ENCODE measurements around the gene APLN.

The APLN gene

DNA sequence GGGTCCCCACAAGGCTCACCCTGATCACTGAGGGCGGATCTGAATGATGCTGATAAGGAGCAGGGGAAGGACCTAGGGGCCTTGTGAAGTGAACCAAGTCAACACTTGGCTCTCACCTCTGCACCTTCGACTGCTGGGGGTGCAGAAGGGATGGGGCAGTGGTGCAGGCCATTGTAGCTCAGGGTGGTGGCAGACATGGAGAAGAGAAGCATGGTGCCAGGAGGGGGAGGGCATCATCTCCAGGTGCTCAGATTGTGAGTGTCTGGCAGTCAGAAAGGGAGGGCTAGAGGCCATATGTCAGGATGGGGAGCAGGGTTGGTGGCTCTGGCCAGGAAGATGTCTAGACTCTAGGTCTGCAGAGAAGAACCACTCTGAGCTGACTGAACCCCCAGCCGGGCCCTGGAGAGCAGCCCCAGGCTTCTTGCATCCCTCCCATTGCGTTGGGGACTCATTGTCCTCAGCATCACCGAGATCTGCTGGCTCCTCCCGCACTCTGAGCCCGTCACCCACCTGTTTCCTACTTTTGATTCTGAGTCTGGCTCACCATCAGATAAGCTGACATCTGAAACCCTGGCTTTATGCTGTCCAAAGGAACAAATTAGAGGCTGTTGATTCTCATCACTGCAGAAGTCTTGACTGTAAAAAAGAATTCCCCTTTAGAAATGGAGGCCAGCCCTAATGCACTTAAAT, 3.8 kb downstream of the APLN start:
- in situ Hi-C loops (cut with HindIII; ENCODE audit: low sequenced_read_pairs), result no loop called here
- TF ChIP-seq, protein P1, sequence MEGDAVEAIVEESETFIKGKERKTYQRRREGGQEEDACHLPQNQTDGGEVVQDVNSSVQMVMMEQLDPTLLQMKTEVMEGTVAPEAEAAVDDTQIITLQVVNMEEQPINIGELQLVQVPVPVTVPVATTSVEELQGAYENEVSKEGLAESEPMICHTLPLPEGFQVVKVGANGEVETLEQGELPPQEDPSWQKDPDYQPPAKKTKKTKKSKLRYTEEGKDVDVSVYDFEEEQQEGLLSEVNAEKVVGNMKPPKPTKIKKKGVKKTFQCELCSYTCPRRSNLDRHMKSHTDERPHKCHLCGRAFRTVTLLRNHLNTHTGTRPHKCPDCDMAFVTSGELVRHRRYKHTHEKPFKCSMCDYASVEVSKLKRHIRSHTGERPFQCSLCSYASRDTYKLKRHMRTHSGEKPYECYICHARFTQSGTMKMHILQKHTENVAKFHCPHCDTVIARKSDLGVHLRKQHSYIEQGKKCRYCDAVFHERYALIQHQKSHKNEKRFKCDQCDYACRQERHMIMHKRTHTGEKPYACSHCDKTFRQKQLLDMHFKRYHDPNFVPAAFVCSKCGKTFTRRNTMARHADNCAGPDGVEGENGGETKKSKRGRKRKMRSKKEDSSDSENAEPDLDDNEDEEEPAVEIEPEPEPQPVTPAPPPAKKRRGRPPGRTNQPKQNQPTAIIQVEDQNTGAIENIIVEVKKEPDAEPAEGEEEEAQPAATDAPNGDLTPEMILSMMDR (IDR thresholded peaks at IDR 0.05; ENCODE audit: low read depth, low read length), result no peak
- no peak for DNase-seq (ENCODE audit: low read depth, low spot score)

DNA sequence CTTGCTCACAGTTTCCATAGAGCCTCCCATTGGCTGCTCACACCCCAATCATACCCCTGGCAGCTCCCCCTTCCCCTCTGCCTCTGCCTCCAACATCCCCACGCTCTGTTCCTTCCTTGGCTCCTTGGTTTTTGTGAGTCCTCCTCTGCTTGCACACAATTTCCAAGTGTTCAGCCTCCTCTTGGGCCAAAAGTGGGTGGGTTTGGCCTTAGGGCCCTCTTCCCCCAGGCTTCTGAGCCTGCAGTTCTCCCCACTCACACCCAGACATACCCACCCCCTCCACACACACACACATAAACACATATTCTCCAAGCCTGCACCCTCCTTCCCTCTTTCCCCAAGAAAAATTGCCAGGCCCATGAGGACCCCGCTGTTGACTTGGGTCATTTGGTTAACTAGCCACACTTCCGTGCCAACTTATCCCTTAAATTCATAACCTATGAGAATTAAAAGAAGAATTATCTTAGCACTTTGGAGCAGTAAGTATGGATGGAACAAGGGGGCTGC, 4.5 kb downstream of the APLN start:
- TF ChIP-seq, protein P1 (IDR thresholded peaks at IDR 0.05; ENCODE audit: low read depth, low read length), result no peak
- H3K4me3 ChIP-seq (ENCODE audit: low read depth, low read length), result no peak overlapping the region
- in situ Hi-C loops (cut with HindIII; ENCODE audit: low sequenced_read_pairs), result no loop called here
- no peak for DNase-seq (ENCODE audit: low read depth, low spot score)

More for the DNA sequence above, 3.8 kb downstream of the APLN start:
- no peak overlapping the region for H3K4me3 ChIP-seq (ENCODE audit: low read depth, low read length)

DNA sequence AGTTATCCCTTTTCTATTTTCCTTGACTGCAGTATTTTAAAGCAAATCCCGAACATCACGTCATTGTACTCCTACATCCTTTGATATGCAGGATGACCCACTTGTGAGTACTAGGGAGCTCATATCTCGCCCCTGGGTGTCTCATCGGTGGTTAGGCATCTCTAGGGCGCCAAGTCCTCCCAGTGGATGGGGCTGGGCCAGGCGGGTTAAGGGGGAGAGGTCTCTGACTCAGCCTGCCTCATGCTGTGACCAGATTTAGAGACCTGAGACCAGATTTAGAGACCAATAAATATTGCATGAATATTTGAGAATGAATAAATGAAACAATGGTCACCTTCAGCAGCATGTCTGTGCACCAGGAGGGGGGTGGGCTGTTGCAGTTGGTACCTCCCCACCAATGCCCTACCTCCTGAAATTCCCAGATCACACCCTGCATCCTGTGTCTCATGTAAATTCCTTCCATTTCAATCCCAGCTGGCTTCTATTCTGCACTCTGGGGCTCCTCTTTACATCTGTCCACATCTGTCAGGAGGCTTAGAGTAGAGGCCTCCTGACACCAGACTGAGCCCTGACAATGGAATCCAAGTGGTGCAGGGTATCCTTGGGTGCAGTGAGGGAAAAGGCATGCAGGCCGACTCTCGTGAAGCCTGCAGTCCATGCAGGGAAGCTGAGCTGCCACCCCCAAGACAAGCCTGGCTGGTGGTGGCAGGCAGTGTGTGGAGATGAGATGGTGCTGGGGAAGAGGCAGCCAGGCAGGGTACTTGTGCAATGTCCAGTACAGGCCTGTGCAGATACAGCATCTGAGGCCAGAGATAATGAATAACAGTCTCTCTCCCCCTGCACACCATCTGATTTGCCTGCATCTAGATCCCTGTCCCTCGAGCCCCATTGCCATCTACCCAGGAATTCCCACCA, 5.2 kb downstream of the APLN start:
- in situ Hi-C loops (cut with HindIII; ENCODE audit: low sequenced_read_pairs), result no loop called here
- TF ChIP-seq, protein P1 (IDR thresholded peaks at IDR 0.05; ENCODE audit: low read depth, low read length), result no peak
- DNase-seq (ENCODE audit: low read depth, low spot score), result no peak

DNA sequence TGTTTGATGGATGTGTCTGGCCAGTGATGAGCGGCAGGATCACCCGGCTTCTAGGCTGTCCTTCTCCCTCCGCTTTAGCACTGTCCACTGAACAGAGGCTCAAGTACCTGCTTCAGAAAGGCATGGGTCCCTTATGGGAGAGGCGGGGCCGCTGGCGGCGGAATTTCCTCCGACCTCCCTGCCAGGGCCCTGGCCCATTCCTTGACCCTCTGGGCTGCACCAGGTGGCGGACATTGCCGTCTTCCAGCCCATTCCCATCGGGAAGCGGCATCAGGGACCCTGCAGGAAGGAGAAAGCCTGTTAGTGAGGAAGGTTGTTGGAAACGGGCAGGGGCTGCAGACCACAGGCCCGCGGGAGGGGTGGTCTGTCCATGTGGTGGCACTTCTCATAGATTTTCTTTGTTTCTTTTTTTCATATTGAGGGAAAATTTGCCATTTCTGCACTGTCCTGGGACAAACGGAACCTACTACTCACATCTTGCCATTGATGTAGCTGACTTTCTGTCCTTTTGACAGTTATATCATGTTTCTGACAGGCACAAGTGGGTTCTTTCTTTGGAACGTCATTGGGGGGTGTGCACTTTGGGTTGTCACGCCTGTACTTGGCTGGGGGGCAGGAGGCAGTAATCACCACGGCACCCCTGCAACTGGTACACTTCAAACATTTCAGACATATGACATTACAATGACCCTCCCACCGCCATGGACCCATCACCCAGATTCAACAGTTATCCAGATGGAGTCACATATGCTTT, 6.1 kb downstream of the APLN start:
- no peak for DNase-seq (ENCODE audit: low read depth, low spot score)
- in situ Hi-C loops (cut with HindIII; ENCODE audit: low sequenced_read_pairs), result no loop called here
- TF ChIP-seq, protein P1 (IDR thresholded peaks at IDR 0.05; ENCODE audit: low read depth, low read length), result no peak

More for the DNA sequence above, 5.2 kb downstream of the APLN start:
- no peak overlapping the region for H3K4me3 ChIP-seq (ENCODE audit: low read depth, low read length)

DNA sequence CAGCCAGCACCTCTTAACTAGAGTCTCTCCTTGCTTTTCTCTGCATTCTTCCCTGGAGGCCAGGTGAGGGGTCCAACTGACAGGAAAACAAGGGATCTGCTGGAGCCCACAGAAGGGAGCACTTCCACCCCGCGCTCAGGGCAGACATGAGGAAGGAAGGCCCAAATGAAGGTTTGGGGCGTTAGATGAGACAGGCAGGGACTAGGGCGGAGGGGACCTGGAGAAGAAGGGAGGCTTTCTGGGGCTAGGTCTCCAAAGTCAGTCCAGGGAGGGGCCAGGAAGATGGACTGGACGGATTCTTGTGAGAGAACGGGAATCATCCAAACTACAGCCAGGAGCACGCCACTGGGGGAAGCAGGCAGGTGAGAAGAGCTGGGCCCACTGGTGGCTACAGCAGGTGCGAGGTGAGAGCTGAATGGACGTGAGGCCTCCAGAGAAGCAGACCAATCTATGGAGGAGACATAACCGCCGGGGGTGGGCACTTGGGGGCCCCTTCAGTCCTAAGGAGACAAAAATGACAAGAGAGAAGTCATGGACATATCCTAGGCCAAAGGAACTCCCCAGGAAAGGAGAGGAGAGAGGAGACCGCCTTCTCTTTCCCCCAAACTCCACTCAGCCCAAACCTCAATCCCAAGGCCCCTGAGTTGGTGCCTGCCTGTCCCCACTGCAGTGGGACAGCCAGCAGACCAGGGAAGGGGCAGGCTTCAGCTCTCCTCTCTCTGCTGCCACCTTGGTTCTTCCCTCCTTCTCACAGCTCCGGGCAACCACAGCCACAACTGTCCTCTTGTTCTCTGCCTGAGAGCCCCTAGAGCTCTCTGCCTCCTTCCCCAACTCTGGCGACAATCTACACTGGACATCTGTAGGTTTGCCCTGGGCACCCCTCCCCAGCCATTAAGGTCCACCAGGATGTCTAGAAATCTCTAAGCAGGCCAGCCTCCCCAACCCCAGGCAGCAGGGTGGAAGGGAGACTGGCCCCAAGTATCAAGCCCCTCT, 7.0 kb downstream of the APLN start:
- no peak for DNase-seq (ENCODE audit: low read depth, low spot score)
- no peak overlapping the region for H3K4me3 ChIP-seq (ENCODE audit: low read depth, low read length)
- TF ChIP-seq, protein P1 (IDR thresholded peaks at IDR 0.05; ENCODE audit: low read depth, low read length), result no peak
- in situ Hi-C loops (cut with HindIII; ENCODE audit: low sequenced_read_pairs), result no loop called here

More for the DNA sequence above, 6.1 kb downstream of the APLN start:
- no peak overlapping the region for H3K4me3 ChIP-seq (ENCODE audit: low read depth, low read length)
